ENCODE measurements around the gene GLYAT. TPM values are rescaled to one million over a fixed set of nuclear protein-coding genes. Genes with fewer than 3 reads are reported as not detected.

GLYAT gene
- total RNA-seq, 4 donors from 2014 or later: not detected

GRCh38 chr11:58676563-58677135 lies 55.1 kb downstream of the GLYAT start:
- in situ Hi-C loops (cut with MboI; ENCODE audit: low pct_ligation_motif_present in 1 of 4, low pct_unique_long_range_greater_than_20kb in 1 of 4, low sequenced_read_pairs in 3 of 4) (no loop called here), intact Hi-C loops (cut with DNase I; ENCODE audit: low total_unique reads) (no loop called here)
- peaks cover 15% of the 10 kb centered on the region for H3K27me3 ChIP-seq
- H3K9me3 ChIP-seq: no peaks in the 10 kb centered on the region
- DNase-seq: no peak
- no peaks in the 10 kb centered on the region for H3K36me3 ChIP-seq
- WGBS, 2 donors (ENCODE audit: low coverage in 1 of 2): 83 to 86% methylated on average over 1 of the region's 1 CpG
- TF ChIP-seq POLR2A (IDR thresholded peaks at IDR 0.05) (no peak), POLR2AphosphoS5 (IDR thresholded peaks at IDR 0.05) (no peak), CTCF (IDR thresholded peaks at IDR 0.05) (no peak), EP300 (IDR thresholded peaks at IDR 0.05; ENCODE audit: low read depth) (no peak)
- H3K4me1 ChIP-seq: no peaks in the 10 kb centered on the region
- no peak overlapping the region for H3K4me3 ChIP-seq
- H3K27ac ChIP-seq: no peak overlapping the region

- peaks cover 12% of the 10 kb centered on the region for H3K27me3 ChIP-seq
- H3K9me3 ChIP-seq: no peaks in the 10 kb centered on the region
- no peaks in the 10 kb centered on the region for H3K36me3 ChIP-seq
- H3K4me3 ChIP-seq: no peak overlapping the region
- 38 to 56% methylated on average over 9 to 13 of the region's 13 CpGs for WGBS, 2 donors (ENCODE audit: low coverage in 1 of 2)
- H3K27ac ChIP-seq: no peak overlapping the region
- no peaks in the 10 kb centered on the region for H3K4me1 ChIP-seq
- TF ChIP-seq POLR2A (IDR thresholded peaks at IDR 0.05) (no peak), EP300 (IDR thresholded peaks at IDR 0.05; ENCODE audit: low read depth) (no peak), CTCF (IDR thresholded peaks at IDR 0.05) (peak; percentile 62 to 91 (median 88))
- DNase-seq: peak; percentile 82
- intact Hi-C loops (cut with DNase I; ENCODE audit: low total_unique reads) (no loop called here), in situ Hi-C loops (cut with MboI; ENCODE audit: low pct_ligation_motif_present in 1 of 4, low pct_unique_long_range_greater_than_20kb in 1 of 4, low sequenced_read_pairs in 3 of 4) (no loop called here)
Observed at GRCh38 chr11:58675334-58676155, 56.2 kb downstream of the GLYAT start.

GRCh38 chr11:58674609-58675008 lies 57.1 kb downstream of the GLYAT start:
- TF ChIP-seq POLR2AphosphoS5 (IDR thresholded peaks at IDR 0.05): no peak
- no peak for TF ChIP-seq POLR2A (IDR thresholded peaks at IDR 0.05)
- H3K4me1 ChIP-seq: no peaks in the 10 kb centered on the region
- no peaks in the 10 kb centered on the region for H3K36me3 ChIP-seq
- no peaks in the 10 kb centered on the region for H3K9me3 ChIP-seq
- in situ Hi-C loops (cut with MboI; ENCODE audit: low pct_ligation_motif_present in 1 of 4, low pct_unique_long_range_greater_than_20kb in 1 of 4, low sequenced_read_pairs in 3 of 4): loop anchor here in 3 of 4 donors (25.0 kb wide), 2 partner anchors 238 to 388 kb away; no protein-coding TSS in a partner anchor
- peaks cover 5% of the 10 kb centered on the region for H3K27me3 ChIP-seq
- WGBS, 2 donors (ENCODE audit: low coverage in 1 of 2): 90 to 100% methylated on average over 2 to 12 of the region's 12 CpGs
- no peak for DNase-seq
- intact Hi-C loops (cut with DNase I; ENCODE audit: low total_unique reads): no loop called here
- H3K4me3 ChIP-seq: no peak overlapping the region
- no peak overlapping the region for H3K27ac ChIP-seq

- TF ChIP-seq POLR2AphosphoS5 (IDR thresholded peaks at IDR 0.05) (no peak), CTCF (IDR thresholded peaks at IDR 0.05) (no peak), POLR2A (IDR thresholded peaks at IDR 0.05) (no peak), EP300 (IDR thresholded peaks at IDR 0.05; ENCODE audit: low read depth) (no peak)
- WGBS, 2 donors (ENCODE audit: low coverage in 1 of 2): 69 to 76% methylated on average over 5 to 6 of the region's 6 CpGs
- Histone ChIP-seq H3K27me3 (no peaks in the 10 kb centered on the region), H3K4me1 (no peaks in the 10 kb centered on the region), H3K36me3 (no peaks in the 10 kb centered on the region), H3K27ac (no peak overlapping the region), H3K9me3 (no peaks in the 10 kb centered on the region), H3K4me3 (no peak overlapping the region)
- intact Hi-C loops (cut with DNase I; ENCODE audit: low total_unique reads): no loop called here
- DNase-seq: no peak
- in situ Hi-C loops (cut with MboI; ENCODE audit: low pct_ligation_motif_present in 1 of 4, low pct_unique_long_range_greater_than_20kb in 1 of 4, low sequenced_read_pairs in 3 of 4): loop anchor here in 3 of 4 donors (25.0 kb wide), 2 partner anchors 240 to 390 kb away; no protein-coding TSS in a partner anchor
Observed at GRCh38 chr11:58671983-58672633, 59.6 kb downstream of the GLYAT start.
